Activated T-helper 17 cell treated with anti-CD3 and anti-CD28 coated beads, Interleukin-2, amount 50 U/mL, for 72 hours (primary cell): ENCODE data around the gene ZBED4. TPM values are rescaled to one million over a fixed set of nuclear protein-coding genes. Genes with fewer than 3 reads are reported as not detected.

Experiments used
- ATAC-seq: fragments of 150-1000 bp; cut with Tn5 transposase; replicated peaks from 2 replicates; pipeline ENCODE4 v1.10.0; 2021; ENCODE audit warnings: mild to moderate bottlenecking, moderate library complexity
- H3K27ac Mint-ChIP-seq: one replicate; pipeline ENCODE4 v1.8.0; 2022; ENCODE audit warnings: mixed read lengths
- H3K27me3 Mint-ChIP-seq: one replicate; pipeline ENCODE4 v1.8.0; 2022; ENCODE audit warnings: mixed read lengths
- H3K36me3 Mint-ChIP-seq: one replicate; pipeline ENCODE4 v1.8.0; 2022; ENCODE audit warnings: low read depth, mild to moderate bottlenecking, mixed read lengths
- H3K4me1 Mint-ChIP-seq: one replicate; pipeline ENCODE4 v1.8.0; 2022; ENCODE audit warnings: mixed read lengths
- H3K4me3 Mint-ChIP-seq: one replicate; pipeline ENCODE4 v1.8.0; 2022; ENCODE audit warnings: mild to moderate bottlenecking, mixed read lengths
- H3K9me3 Mint-ChIP-seq: one replicate; pipeline ENCODE4 v1.8.0; 2022; ENCODE audit warnings: mixed read lengths
- total RNA-seq, 2 donors: library from RNA; stranded (reverse); gene quantifications; one replicate each; pipeline ENCODE4 v1.2.3, GENCODE V29; 2022

ZBED4 gene
- total RNA-seq, 2 donors from 2014 or later, result 27.1 to 28.5 TPM

- H3K36me3 Mint-ChIP-seq, result peaks cover 51% of the 10 kb centered on the region
- no peak for ATAC-seq
- H3K4me3 Mint-ChIP-seq, result no peak overlapping the region
- no peaks in the 10 kb centered on the region for H3K27me3 Mint-ChIP-seq
- peak overlapping the region; percentile 17 for H3K27ac Mint-ChIP-seq
- H3K4me1 Mint-ChIP-seq, result peaks cover 34% of the 10 kb centered on the region
- no peaks in the 10 kb centered on the region for H3K9me3 Mint-ChIP-seq
These were observed 18.7 kb downstream of the ZBED4 start for GRCh38 chr22:49872347-49872746.

- Mint-ChIP-seq H3K27ac (no peak overlapping the region), H3K27me3 (no peaks in the 10 kb centered on the region), H3K9me3 (no peaks in the 10 kb centered on the region), H3K4me3 (no peak overlapping the region), H3K36me3 (peaks cover 51% of the 10 kb centered on the region), H3K4me1 (peaks cover 28% of the 10 kb centered on the region)
- no peak for ATAC-seq
These were observed 19.7 kb downstream of the ZBED4 start for GRCh38 chr22:49873228-49873940.

- H3K36me3 Mint-ChIP-seq, result peaks cover 33% of the 10 kb centered on the region
These were observed 24.0 kb downstream of the ZBED4 start for GRCh38 chr22:49877642-49878041.

GRCh38 chr22:49878206-49878605, 24.6 kb downstream of the ZBED4 start:
- Mint-ChIP-seq H3K36me3 (peaks cover 38% of the 10 kb centered on the region), H3K27me3 (no peaks in the 10 kb centered on the region), H3K4me1 (peaks cover 19% of the 10 kb centered on the region), H3K9me3 (no peaks in the 10 kb centered on the region), H3K27ac (peak overlapping the region; percentile 46), H3K4me3 (no peak overlapping the region)
- ATAC-seq, result no peak

More at GRCh38 chr22:49877642-49878041, 24.0 kb downstream of the ZBED4 start:
- no peaks in the 10 kb centered on the region for H3K27me3 Mint-ChIP-seq
- H3K27ac Mint-ChIP-seq, result no peak overlapping the region
- no peaks in the 10 kb centered on the region for H3K9me3 Mint-ChIP-seq
- peaks cover 18% of the 10 kb centered on the region for H3K4me1 Mint-ChIP-seq
- no peak overlapping the region for H3K4me3 Mint-ChIP-seq
- no peak for ATAC-seq

GRCh38 chr22:49879871-49880270, 26.2 kb downstream of the ZBED4 start:
- Mint-ChIP-seq H3K9me3 (no peaks in the 10 kb centered on the region), H3K27me3 (no peaks in the 10 kb centered on the region), H3K4me1 (peaks cover 19% of the 10 kb centered on the region), H3K27ac (peak overlapping the region; percentile 82), H3K36me3 (peaks cover 50% of the 10 kb centered on the region), H3K4me3 (peak overlapping the region; percentile 72)
- no peak for ATAC-seq

- no peaks in the 10 kb centered on the region for H3K27me3 Mint-ChIP-seq
- ATAC-seq, result peak; percentile 87
- peak overlapping the region; percentile 82 for H3K27ac Mint-ChIP-seq
- H3K4me3 Mint-ChIP-seq, result peak overlapping the region; percentile 72
- peaks cover 19% of the 10 kb centered on the region for H3K4me1 Mint-ChIP-seq
- no peaks in the 10 kb centered on the region for H3K9me3 Mint-ChIP-seq
- peaks cover 48% of the 10 kb centered on the region for H3K36me3 Mint-ChIP-seq
These were observed 26.6 kb downstream of the ZBED4 start for GRCh38 chr22:49880281-49880680.

- no peaks in the 10 kb centered on the region for H3K27me3 Mint-ChIP-seq
- no peaks in the 10 kb centered on the region for H3K9me3 Mint-ChIP-seq
- peak overlapping the region; percentile 34 for H3K27ac Mint-ChIP-seq
- H3K4me1 Mint-ChIP-seq, result peaks cover 19% of the 10 kb centered on the region
- ATAC-seq, result no peak
- peak overlapping the region; percentile 72 for H3K4me3 Mint-ChIP-seq
- H3K36me3 Mint-ChIP-seq, result peaks cover 53% of the 10 kb centered on the region
These were observed 28.2 kb downstream of the ZBED4 start for GRCh38 chr22:49881856-49882255.

- Mint-ChIP-seq H3K9me3 (no peaks in the 10 kb centered on the region), H3K4me1 (peaks cover 16% of the 10 kb centered on the region), H3K27me3 (no peaks in the 10 kb centered on the region), H3K36me3 (peaks cover 58% of the 10 kb centered on the region), H3K27ac (peak overlapping the region; percentile 18), H3K4me3 (no peak overlapping the region)
- ATAC-seq, result no peak
These were observed 29.1 kb downstream of the ZBED4 start for GRCh38 chr22:49882519-49883293.

- Mint-ChIP-seq H3K4me1 (peaks cover 14% of the 10 kb centered on the region), H3K27me3 (no peaks in the 10 kb centered on the region), H3K27ac (peak overlapping the region; percentile 58), H3K36me3 (peaks cover 58% of the 10 kb centered on the region), H3K4me3 (no peak overlapping the region), H3K9me3 (no peaks in the 10 kb centered on the region)
- no peak for ATAC-seq
These were observed 29.6 kb downstream of the ZBED4 start for GRCh38 chr22:49883294-49883640.

- H3K27me3 Mint-ChIP-seq, result no peaks in the 10 kb centered on the region
- H3K36me3 Mint-ChIP-seq, result peaks cover 60% of the 10 kb centered on the region
- H3K9me3 Mint-ChIP-seq, result no peaks in the 10 kb centered on the region
- H3K27ac Mint-ChIP-seq, result no peak overlapping the region
- no peak for ATAC-seq
- no peak overlapping the region for H3K4me3 Mint-ChIP-seq
- peaks cover 14% of the 10 kb centered on the region for H3K4me1 Mint-ChIP-seq
These were observed 30.4 kb downstream of the ZBED4 start for GRCh38 chr22:49884075-49884474.

- Mint-ChIP-seq H3K4me1 (peaks cover 14% of the 10 kb centered on the region), H3K9me3 (no peaks in the 10 kb centered on the region), H3K27ac (no peak overlapping the region), H3K27me3 (no peaks in the 10 kb centered on the region), H3K4me3 (no peak overlapping the region), H3K36me3 (peaks cover 66% of the 10 kb centered on the region)
- no peak for ATAC-seq
These were observed 31.0 kb downstream of the ZBED4 start for GRCh38 chr22:49884503-49885260.

GRCh38 chr22:49885281-49885680, 31.6 kb downstream of the ZBED4 start:
- no peak overlapping the region for H3K4me3 Mint-ChIP-seq
- no peak overlapping the region for H3K27ac Mint-ChIP-seq
- no peaks in the 10 kb centered on the region for H3K27me3 Mint-ChIP-seq
- H3K36me3 Mint-ChIP-seq, result peaks cover 72% of the 10 kb centered on the region
- no peaks in the 10 kb centered on the region for H3K9me3 Mint-ChIP-seq
- H3K4me1 Mint-ChIP-seq, result peaks cover 9% of the 10 kb centered on the region
- no peak for ATAC-seq

- no peaks in the 10 kb centered on the region for H3K9me3 Mint-ChIP-seq
- ATAC-seq, result no peak
- no peaks in the 10 kb centered on the region for H3K27me3 Mint-ChIP-seq
- peaks cover 5% of the 10 kb centered on the region for H3K4me1 Mint-ChIP-seq
- peaks cover 78% of the 10 kb centered on the region for H3K36me3 Mint-ChIP-seq
- no peak overlapping the region for H3K4me3 Mint-ChIP-seq
- no peak overlapping the region for H3K27ac Mint-ChIP-seq
These were observed 32.2 kb downstream of the ZBED4 start for GRCh38 chr22:49885881-49886280.

- Mint-ChIP-seq H3K27me3 (no peaks in the 10 kb centered on the region), H3K36me3 (peaks cover 85% of the 10 kb centered on the region), H3K9me3 (no peaks in the 10 kb centered on the region), H3K4me3 (no peak overlapping the region), H3K27ac (no peak overlapping the region), H3K4me1 (peaks cover 9% of the 10 kb centered on the region)
- no peak for ATAC-seq
These were observed 32.9 kb downstream of the ZBED4 start for GRCh38 chr22:49886346-49887063.
